ENCODE results near the gene ZNF185. TPM values are rescaled to one million over a fixed set of nuclear protein-coding genes. Genes with fewer than 3 reads are reported as not detected.

ZNF185 gene
- total RNA-seq, 1 experiment from 2014 or later, result 11.3 TPM

DNA sequence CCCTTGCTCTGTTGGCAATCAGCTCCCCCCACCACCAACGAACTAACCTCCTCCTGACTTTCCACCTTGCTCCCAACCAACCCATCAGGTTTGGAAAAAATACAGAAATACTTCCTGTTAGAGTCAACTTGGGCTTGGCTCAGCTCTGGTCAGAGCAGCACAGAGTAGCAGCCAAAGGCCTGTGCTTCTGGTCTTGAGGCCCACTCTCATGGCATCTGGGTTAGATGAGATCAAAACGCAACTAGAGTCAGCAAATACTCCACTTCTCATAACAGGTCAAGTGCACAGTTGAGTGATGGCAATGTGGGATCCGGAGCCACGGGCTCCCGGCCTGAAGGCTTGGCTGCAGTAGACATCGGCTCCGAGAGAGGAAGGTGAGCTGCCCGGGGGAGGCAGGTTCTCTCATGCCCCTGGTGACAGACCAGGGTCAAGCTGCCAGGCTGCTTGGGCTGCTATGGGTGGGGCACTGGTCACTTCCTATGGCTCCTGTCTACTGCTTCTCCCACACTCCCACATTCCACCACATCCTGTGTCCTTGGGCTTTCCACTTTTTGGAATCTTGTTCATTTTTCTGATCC, 34.8 kb downstream of the ZNF185 start:
- H3K4me2 ChIP-seq (ENCODE audit: insufficient read depth, insufficient read length, low read length), result no peak overlapping the region
- Mint-ChIP-seq H3K27me3 (ENCODE audit: low read depth) (no peaks in the 10 kb centered on the region; the same call in 1 of the 2 replicates), H3K27ac (no peak overlapping the region), H3K4me1 (peaks cover 0 to 5% of the 10 kb centered on the region in 2 experiments; a peak in 2 of 4 replicates), H3K4me3 (no peak overlapping the region; a peak in 1 of 5 replicates), H3K36me3 (ENCODE audit: insufficient read depth in 1 of 3, low read depth in 3 of 3) (peaks cover 0 to 15% (median 6%) of the 10 kb centered on the region in 3 experiments; a peak in 5 of 7 replicates), H3K9me3 (peaks cover 65 to 78% of the 10 kb centered on the region in 2 experiments)
- H3K9me3 ChIP-seq (ENCODE audit: control insufficient read depth, low read depth, low read length), result peaks cover 47% of the 10 kb centered on the region
- no peak overlapping the region for H2BK12ac ChIP-seq (ENCODE audit: insufficient read length, low read depth, low read length)
- no peak overlapping the region for H2BK120ac ChIP-seq (ENCODE audit: low read depth, low read length, poor library complexity, severe bottlenecking)
- no peak for DNase-seq
- no peak overlapping the region for H2BK15ac ChIP-seq (ENCODE audit: low read depth, low read length)
- H3K79me1 ChIP-seq (ENCODE audit: insufficient read depth, low read depth, low read length, poor library complexity, severe bottlenecking), result no peaks in the 10 kb centered on the region
- H3K9ac ChIP-seq (ENCODE audit: extremely low read depth, insufficient read length, low read length), result no peak overlapping the region
- H3K4me1 ChIP-seq (ENCODE audit: insufficient read depth, low read length), result no peaks in the 10 kb centered on the region
- no peak overlapping the region for H2AFZ ChIP-seq (ENCODE audit: low read length)
- H3K27ac ChIP-seq (ENCODE audit: insufficient read length, low read depth, low read length), result no peak overlapping the region
- H4K91ac ChIP-seq (ENCODE audit: insufficient read length, low read depth, low read length), result no peak overlapping the region
- H2BK5ac ChIP-seq (ENCODE audit: insufficient read length, low read length), result no peak overlapping the region
- H3K27me3 ChIP-seq (ENCODE audit: insufficient read depth, low read length), result no peaks in the 10 kb centered on the region
- no peak overlapping the region for H2AK5ac ChIP-seq (ENCODE audit: insufficient read length, low read length)
- no peak overlapping the region for H3K56ac ChIP-seq (ENCODE audit: insufficient read length, low read depth, low read length)
- peaks cover under 1% of the 10 kb centered on the region for H4K20me1 ChIP-seq (ENCODE audit: control insufficient read depth, insufficient read depth, insufficient read length)
- no peak overlapping the region for H3K23ac ChIP-seq (ENCODE audit: insufficient read length, low read depth, low read length)
- no peak overlapping the region for H3K4ac ChIP-seq (ENCODE audit: low read depth, low read length)
- WGBS (ENCODE audit: extremely low coverage, insufficient read length, low lambda C conversion rate), result no CpG with 5 or more reads among the region's 8 CpGs
- H4K5ac ChIP-seq (ENCODE audit: insufficient read length, low read depth, low read length), result no peak overlapping the region
- TF ChIP-seq CTCF (conservative IDR thresholded peaks at IDR 0.05), result no peak
- H3T11ph ChIP-seq (ENCODE audit: low read length), result no peak overlapping the region
- no peaks in the 10 kb centered on the region for H3K79me2 ChIP-seq (ENCODE audit: insufficient read depth, low read length)
- no peak overlapping the region for H4K8ac ChIP-seq (replicated peaks; ENCODE audit: insufficient read length, low read depth, low read length)
- no peak overlapping the region for H3K14ac ChIP-seq (ENCODE audit: insufficient read depth, low read length)
- no peak overlapping the region for H3K18ac ChIP-seq (ENCODE audit: insufficient read length, low read depth, low read length)
- H2BK20ac ChIP-seq (ENCODE audit: low read depth, low read length, poor library complexity, severe bottlenecking), result no peak overlapping the region
- H3K23me2 ChIP-seq (ENCODE audit: insufficient read length, low read depth, low read length, poor library complexity, severe bottlenecking), result no peaks in the 10 kb centered on the region

Measured in H9 (cell line).